SU-DHL-6 (cell line): ENCODE data around the gene SORCS2.

Experiments used
- CTCF ChIP-seq: fragments of 200-600 bp; sonication (generic); IDR thresholded peaks from one replicate; pipeline ENCODE4 v1.5.1; 2017; ENCODE audit warnings: antibody characterized with exemption, mild to moderate bottlenecking, low read length, moderate library complexity; ENCODE audit not compliant: insufficient read depth, poor library complexity, severe bottlenecking
- EZH2phosphoT487 ChIP-seq: fragments of 200-600 bp; sonication (generic), shearing (Covaris generic); conservative IDR thresholded peaks from 2 replicates; pipeline ENCODE4 v1.6.1; 2018; ENCODE audit warnings: mild to moderate bottlenecking, antibody characterized with exemption, low read length, moderate library complexity, mixed read lengths

GRCh38 chr4:7687006-7687405 lies 494.7 kb downstream of the SORCS2 start:
- TF ChIP-seq CTCF (no peak), EZH2phosphoT487 (no peak)
